GM21576 (cell line): Measurements from ENCODE around the gene TMEM44.
"Not testable (repeated sequence)": the region's sequence is repeated elsewhere in the genome, so short reads cannot be mapped to it uniquely, and the experiment has no call there.

Experiments
- ATAC-seq: cut with Tn5 transposase; IDR thresholded peaks from one replicate; pipeline ENCODE4 v1.9.1; 2021; ENCODE audit warnings: mild to moderate bottlenecking, moderate library complexity; ENCODE audit not compliant: unreplicated experiment

TMEM44 gene

DNA sequence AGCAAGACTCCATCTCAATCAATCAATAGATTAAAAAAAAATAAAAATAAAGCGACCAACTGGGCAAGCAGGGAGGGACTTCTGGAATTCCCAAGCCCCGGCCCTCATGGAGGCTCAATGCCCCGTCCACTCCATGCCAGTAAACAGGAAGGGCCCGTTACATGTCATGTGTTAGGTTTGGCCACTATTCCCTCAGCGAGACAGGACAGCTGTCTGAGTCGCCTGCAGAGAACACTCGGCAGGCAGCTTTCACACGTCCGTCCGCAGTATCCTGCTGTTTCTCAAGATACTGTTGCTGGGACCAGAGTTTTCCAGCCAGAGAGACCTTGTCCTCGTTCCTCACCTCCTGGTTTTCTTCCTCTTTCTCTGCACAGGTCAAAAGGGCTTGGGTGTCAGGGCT is 18.0 kb downstream of the TMEM44 start:
- ATAC-seq: no peak

DNA sequence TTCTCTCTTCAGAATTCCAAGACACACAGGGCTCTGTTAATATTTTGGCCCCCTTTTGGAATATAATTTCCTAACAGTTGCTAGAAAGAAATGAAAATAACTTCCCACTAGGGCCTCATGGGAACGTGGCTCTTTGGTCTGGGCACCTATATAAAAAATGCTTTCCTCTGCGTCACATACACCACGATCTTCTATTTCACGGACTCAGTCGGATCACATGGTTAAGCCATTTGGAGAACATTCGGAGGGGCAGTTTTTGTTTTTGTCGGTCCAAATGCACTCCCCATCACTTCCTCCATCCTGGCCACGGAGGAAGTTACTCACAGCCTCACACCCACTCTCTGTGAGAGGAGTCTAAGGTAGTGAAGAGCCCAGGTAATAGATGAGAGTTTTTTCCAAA is 21.0 kb downstream of the TMEM44 start:
- ATAC-seq: no peak

DNA sequence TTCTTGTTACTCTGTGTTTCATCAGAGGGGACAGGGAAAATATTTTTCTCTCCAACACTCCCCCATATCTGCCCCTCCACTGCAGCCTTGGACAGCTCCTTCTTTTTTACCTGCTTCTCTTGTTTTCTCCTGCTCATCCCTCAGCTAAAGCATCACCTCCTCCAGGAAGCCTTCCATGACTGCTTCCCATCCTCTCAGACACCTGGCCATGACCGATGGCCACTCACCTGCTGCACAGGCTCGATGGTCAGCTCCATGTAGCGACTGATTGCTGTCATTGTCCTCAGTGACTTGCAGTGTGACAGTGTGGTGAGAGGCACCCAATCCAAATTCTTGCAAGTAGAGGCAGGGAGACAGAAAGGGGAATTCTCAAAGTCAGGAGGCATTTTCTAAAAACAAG is 22.5 kb downstream of the TMEM44 start:
- ATAC-seq: no peak

DNA sequence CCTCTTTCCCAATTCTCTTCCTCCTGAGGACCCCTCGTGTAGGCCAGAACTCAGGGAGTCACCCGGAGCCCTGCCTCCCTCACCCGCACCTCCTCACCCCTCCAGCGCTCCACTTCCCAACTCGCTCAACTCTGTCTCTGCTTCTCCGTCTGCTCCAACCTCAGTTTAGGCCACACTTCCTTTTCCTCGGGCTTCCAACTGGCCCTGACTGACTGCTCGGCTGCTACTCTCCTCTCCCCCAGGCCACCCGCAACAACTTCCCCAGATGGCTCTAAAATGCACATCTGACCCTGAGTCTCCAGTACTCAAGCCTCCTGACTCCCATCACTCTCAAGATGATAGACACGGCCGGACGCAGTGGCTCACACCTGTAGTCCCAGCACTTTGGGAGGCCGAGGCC is 23.6 kb downstream of the TMEM44 start:
- no peak for ATAC-seq

GRCh38 chr3:194608981-194609380 is 24.2 kb downstream of the TMEM44 start:
- no peak for ATAC-seq

GRCh38 chr3:194607592-194608389 is 25.4 kb downstream of the TMEM44 start:
- no peak for ATAC-seq

DNA sequence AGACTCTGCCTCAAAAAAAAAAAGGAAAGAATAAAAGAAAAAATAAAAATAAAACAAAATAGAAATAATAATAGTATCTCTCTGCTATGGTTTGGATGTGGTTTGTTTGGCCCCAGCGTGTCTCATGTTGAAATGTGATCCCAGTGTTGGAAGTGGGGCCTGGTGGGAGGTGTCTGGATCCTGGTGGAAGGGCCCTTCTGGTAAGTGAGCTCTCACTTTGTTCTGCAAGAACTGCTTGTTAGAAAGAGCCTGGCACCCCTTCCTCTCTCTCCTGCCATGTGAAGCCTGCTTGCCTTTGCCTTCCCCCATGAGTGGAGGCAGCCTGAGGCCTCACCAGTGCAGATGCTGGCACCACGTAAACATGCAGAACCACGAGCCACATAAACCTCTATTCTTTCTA is 26.3 kb downstream of the TMEM44 start:
- no peak for ATAC-seq

GRCh38 chr3:194606163-194606562 is 27.1 kb downstream of the TMEM44 start:
- ATAC-seq: no peak

- not testable (repeated sequence) for ATAC-seq
These were observed 27.9 kb downstream of the TMEM44 start for GRCh38 chr3:194605314-194605713.

DNA sequence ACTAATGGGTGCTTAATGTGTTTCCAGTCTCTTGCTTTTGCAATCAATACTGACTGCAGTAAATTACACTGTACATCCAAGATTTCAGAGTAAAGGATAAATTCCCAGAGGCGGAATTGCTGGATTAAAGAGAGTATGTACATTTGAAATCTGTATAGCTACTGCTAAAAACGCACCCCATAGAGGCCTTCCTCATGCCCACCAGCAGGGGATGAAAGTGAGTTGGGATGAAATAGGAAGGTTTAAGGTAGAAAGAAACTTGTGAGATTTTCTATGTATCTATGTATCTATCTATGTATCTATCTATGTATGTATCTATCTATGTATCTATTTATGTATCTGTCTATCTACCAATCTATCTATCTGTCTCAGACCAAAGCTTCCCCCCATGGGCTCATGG is 28.4 kb downstream of the TMEM44 start:
- ATAC-seq: no peak

DNA sequence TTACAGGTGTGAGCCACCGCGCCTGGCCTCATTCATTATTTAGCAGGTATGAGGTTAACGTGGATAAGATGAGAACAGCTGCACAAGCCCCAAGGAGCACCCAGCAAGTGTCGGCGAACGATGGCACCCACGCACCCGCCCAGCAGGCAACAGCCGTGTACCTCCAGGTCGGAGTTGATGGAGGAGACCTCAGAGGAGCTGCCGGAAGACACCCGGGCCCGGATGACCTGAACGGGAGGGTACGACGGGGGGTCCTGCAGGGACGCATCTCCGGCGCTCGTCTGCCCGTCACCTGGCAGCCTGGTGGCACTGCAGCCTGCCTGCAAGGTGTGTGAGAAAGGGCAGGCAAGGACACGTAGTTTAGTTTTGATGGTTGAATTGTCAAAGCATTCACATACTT is 29.1 kb downstream of the TMEM44 start:
- ATAC-seq: no peak

DNA sequence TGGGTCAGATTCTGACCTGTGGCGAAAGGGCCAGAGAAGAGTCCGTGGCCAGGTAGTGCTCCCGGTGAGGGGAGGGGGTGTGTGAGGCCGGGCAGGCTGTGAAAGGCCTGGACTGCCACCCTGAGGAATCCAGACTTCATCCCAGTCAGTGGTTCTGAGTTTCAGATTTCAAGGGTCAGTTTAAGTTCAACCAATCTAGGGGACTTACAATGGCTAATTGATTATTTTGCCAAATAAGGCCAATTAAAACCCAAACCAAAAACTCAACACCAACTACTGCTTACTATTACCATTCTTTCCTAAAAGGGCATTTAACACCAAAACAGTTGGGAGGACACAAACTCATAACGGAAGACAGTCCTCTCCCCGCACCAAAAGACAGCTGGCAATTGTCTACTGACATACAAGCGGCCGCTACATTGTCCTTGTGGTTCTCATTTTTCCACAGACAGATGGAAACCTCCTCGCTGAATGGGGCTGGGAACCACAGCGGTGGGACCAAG is 30.5 kb downstream of the TMEM44 start:
- no peak for ATAC-seq

- ATAC-seq: no peak
These were observed 34.3 kb downstream of the TMEM44 start for GRCh38 chr3:194598771-194599557.

DNA sequence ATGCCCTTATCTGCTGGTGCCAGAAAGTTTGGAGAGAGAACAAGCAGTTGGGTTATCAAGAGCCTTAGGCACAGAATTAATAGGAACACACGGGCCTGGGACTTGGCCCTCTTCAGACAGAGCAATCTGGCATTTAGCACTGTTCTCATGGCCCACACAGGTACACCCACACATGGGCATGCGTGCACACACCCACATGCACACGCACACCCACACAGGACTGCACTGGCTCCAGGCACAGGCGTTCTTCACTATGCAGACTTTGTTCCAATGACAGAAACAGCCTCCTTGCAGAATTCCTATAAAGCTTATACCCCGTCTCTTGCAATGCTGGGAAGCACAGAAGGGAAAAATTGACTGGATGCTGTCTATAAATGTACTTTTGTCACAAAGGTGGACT is 36.3 kb downstream of the TMEM44 start:
- no peak for ATAC-seq

GRCh38 chr3:194592798-194593752 is 40.1 kb downstream of the TMEM44 start:
- ATAC-seq: no peak

DNA sequence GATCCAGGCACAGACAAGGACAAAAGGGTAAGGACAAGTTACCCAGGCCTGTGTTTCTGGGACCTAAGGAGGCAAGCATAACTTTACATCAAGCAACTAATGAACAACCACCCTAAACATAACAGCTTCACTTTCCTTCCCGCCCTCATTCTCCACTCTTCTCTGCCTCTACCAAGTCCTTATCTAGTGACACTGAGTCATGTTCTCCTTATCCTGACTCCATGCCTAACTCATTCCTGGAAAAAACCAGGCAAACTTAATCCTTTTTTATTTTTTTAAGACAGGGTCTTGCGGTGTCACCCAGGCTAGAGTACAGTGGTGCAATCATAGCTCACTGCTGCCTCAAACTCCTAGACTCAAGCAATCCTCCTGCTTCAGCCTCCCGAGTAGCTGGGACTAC is 44.5 kb downstream of the TMEM44 start:
- no peak for ATAC-seq

DNA sequence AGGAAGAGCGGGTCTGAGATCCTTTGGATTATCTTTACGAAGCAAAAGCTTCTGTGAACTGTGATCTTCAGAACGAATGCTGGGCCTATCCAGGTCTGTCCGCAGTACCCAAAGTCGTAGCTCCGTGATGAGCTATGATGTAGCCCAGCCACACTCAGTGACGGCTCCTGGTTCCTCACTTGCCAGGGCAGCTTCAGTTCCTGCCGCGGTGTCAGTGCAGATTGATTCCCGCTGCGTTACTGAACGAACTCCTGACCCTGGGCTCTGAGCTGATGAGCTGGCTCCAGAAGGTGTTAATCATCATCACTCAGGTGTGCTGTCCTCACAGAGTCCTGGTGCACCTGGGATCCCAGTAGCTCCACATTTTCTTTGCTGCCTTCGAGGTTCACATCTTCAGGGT is 45.0 kb downstream of the TMEM44 start:
- ATAC-seq: no peak

GRCh38 chr3:194587438-194587931 is 45.7 kb downstream of the TMEM44 start:
- ATAC-seq: no peak

DNA sequence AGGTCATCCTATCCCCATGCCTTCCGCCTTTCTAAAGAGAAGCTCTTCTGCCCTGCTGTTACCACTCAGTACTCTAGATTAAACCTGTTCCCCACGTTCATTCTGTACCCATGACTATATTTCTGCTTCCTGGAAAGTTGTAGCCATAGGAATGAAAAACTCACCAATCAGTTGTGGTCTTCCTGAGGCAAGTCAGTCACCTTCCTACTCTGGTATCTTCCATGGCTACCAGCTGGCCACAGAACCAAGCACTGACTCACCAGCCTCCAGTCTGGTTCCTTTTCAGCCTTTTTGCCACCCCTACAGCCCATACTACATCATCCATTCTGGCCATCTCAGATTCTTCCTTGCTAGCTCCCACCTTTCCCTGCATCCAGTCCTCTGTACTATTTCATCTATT is 46.4 kb downstream of the TMEM44 start:
- ATAC-seq: no peak

DNA sequence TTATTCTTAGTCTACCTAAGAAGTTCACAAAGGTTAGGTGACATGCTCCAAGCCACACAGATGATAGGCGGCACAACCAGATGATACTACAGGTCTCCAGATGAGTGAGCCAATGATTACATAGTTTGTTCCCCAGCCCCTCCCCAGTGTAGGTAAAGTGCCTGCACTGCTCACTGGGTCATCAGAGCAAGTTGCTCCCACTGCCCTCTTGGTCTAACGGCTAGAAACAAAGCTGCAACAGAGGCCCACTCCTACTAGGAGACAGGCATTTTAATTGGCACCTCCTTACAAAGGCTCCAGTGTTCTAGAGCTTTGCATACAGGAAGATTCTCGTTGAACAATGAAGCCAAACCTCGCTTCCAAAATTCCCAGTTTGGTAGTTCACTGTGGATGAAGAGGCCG is 47.3 kb downstream of the TMEM44 start:
- ATAC-seq: no peak

DNA sequence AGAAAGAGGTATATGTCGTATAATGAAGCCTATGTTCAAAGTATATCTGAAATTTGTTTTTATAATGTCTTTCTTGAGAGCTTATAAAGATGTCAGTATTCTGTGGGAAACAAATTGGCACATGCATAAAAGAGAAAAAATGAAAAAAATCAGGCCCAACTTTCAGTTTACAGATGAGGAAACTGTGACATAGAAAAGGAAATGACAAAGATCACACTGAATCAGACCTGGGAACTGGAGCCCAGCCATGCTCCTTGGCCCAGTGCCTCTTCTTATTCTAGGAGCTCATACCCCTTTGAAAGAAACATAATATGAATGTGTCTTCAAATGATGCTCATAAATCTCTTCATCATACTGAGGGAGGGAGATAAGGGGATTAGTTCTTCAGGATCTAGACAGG is 48.4 kb downstream of the TMEM44 start:
- ATAC-seq: no peak
